ENCODE data around the gene VCL.

GRCh38 chr10:74122060-74122459, 124.1 kb downstream of the VCL start:
- TF ChIP-seq CTCF (conservative IDR thresholded peaks at IDR 0.05; ENCODE audit: low read depth, low read length) (no peak), EZH2phosphoT487 (IDR thresholded peaks at IDR 0.05; ENCODE audit: borderline replicate concordance, low read length) (no peak), EZH2 (IDR thresholded peaks at IDR 0.05; ENCODE audit: low read length, unreplicated experiment) (no peak)
